Esophagus squamous epithelium (tissue), 4 donors: Measurements from ENCODE around the gene GLTP.

ENCODE experiments used
- POLR2A ChIP-seq, 4 donors: fragments of 450-650 bp; IDR thresholded peaks; one replicate each; pipeline ENCODE4 v1.6.1; 2017; ENCODE audit warnings: antibody characterized with exemption in 4 of 4, mild to moderate bottlenecking in 4 of 4, moderate library complexity in 3 of 4
- TF ChIP-seq, protein P1 (sequence below), 6 experiments: fragments of 450-650 bp in 4 of 6; fragments of 200-600 bp in 2 of 6; sonication (generic) in 2 of 6; IDR thresholded peaks; one replicate each; pipeline ENCODE4 v1.5.1; 2016 to 2019; ENCODE audit warnings: antibody characterized with exemption in 6 of 6, mild to moderate bottlenecking in 4 of 6, moderate library complexity in 4 of 6

DNA sequence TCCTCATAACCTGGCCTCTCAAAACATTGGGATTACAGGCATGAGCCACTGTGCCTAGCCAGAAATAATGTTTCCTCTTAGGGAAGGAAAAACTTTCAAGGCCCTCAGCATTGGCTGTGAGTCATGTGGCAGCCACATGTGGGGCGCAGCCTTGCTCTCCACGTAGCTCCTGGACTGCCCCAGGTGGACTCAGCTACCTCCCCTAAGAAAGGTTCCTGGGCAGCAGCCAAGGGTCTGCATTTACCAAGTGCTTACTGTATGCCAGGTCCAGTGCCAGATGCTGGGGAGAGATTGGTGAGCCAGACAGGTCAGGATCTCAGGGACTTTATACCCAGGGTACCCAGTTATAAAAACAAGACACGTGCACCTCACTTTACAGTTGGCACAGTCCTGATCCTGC lies 43.4 kb downstream of the GLTP start:
- TF ChIP-seq, protein P1, sequence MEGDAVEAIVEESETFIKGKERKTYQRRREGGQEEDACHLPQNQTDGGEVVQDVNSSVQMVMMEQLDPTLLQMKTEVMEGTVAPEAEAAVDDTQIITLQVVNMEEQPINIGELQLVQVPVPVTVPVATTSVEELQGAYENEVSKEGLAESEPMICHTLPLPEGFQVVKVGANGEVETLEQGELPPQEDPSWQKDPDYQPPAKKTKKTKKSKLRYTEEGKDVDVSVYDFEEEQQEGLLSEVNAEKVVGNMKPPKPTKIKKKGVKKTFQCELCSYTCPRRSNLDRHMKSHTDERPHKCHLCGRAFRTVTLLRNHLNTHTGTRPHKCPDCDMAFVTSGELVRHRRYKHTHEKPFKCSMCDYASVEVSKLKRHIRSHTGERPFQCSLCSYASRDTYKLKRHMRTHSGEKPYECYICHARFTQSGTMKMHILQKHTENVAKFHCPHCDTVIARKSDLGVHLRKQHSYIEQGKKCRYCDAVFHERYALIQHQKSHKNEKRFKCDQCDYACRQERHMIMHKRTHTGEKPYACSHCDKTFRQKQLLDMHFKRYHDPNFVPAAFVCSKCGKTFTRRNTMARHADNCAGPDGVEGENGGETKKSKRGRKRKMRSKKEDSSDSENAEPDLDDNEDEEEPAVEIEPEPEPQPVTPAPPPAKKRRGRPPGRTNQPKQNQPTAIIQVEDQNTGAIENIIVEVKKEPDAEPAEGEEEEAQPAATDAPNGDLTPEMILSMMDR (IDR thresholded peaks at IDR 0.05) = no peak
- no peak for TF ChIP-seq POLR2A (IDR thresholded peaks at IDR 0.05)
